ENCODE measurements around the gene ZDHHC15. TPM values are rescaled to one million over a fixed set of nuclear protein-coding genes. Genes with fewer than 3 reads are reported as not detected.
"Not testable (repeated sequence)": the region's sequence is repeated elsewhere in the genome, so short reads cannot be mapped to it uniquely, and the experiment has no call there.

The ZDHHC15 gene
- total and polyA plus RNA-seq, 10 of the 15 experiments (the other 5 are each of a cell fraction or from before 2014, with no cell fraction given): 0.02 to 0.17 (median 0.10) TPM; not detected in 1

DNA sequence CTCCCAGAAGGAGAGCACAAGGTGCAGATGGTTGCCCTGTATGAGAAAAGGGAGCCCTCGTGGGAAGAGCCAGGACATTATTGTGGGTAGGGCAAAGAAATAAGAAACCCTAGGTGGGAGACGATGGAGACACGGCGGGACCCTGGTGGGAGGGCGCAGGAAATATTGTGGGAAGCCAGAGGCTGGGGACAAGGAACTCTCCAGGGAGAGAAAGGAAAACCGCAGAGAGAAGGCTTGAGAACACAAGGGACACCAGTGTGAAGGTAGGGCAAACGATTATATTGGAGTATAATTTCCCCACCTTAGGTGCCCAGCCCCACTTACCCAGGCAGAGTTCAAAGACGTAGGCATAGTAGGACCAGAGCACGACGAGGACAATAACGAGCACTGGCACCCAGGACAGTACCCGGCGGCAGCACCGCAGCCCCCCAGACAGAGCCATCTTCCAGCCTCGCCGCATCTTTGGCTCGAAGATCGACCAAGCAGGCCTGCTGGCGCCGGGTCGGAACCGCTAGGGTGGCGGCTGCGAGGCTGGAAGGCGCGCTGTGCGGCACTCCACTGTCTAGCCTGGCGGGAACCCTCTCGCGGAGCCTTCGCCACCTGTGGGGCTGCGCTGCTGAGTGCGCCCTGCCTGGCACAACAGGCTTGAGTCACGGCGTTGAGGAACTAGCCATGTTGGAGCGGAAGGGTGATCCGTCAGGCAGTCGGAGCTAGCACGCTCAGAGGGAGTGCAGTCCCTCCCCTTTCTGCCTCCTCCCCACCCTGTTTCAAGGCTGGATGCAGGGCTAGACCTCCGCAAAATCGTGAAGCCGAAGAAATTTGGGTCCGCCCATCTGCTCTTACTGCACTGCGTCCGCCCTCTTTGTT lies at the start of gene ZDHHC15 (continued):
- TF ChIP-seq, protein P1, sequence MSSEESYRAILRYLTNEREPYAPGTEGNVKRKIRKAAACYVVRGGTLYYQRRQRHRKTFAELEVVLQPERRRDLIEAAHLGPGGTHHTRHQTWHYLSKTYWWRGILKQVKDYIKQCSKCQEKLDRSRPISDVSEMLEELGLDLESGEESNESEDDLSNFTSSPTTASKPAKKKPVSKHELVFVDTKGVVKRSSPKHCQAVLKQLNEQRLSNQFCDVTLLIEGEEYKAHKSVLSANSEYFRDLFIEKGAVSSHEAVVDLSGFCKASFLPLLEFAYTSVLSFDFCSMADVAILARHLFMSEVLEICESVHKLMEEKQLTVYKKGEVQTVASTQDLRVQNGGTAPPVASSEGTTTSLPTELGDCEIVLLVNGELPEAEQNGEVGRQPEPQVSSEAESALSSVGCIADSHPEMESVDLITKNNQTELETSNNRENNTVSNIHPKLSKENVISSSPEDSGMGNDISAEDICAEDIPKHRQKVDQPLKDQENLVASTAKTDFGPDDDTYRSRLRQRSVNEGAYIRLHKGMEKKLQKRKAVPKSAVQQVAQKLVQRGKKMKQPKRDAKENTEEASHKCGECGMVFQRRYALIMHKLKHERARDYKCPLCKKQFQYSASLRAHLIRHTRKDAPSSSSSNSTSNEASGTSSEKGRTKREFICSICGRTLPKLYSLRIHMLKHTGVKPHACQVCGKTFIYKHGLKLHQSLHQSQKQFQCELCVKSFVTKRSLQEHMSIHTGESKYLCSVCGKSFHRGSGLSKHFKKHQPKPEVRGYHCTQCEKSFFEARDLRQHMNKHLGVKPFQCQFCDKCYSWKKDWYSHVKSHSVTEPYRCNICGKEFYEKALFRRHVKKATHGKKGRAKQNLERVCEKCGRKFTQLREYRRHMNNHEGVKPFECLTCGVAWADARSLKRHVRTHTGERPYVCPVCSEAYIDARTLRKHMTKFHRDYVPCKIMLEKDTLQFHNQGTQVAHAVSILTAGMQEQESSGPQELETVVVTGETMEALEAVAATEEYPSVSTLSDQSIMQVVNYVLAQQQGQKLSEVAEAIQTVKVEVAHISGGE (CRISPR knock-in tag; IDR thresholded peaks at IDR 0.05): no peak
- TF ChIP-seq CHD4 (IDR thresholded peaks at IDR 0.05): no peak
- no peak for TF ChIP-seq BCL11A (IDR thresholded peaks at IDR 0.05; ENCODE audit: low read depth, low read length)
- no peak for TF ChIP-seq EP300 (IDR thresholded peaks at IDR 0.05; ENCODE audit: borderline replicate concordance in 1 of 2, control insufficient read depth in 1 of 2, low read depth in 2 of 2, low read length in 2 of 2)
- TF ChIP-seq, protein P2, sequence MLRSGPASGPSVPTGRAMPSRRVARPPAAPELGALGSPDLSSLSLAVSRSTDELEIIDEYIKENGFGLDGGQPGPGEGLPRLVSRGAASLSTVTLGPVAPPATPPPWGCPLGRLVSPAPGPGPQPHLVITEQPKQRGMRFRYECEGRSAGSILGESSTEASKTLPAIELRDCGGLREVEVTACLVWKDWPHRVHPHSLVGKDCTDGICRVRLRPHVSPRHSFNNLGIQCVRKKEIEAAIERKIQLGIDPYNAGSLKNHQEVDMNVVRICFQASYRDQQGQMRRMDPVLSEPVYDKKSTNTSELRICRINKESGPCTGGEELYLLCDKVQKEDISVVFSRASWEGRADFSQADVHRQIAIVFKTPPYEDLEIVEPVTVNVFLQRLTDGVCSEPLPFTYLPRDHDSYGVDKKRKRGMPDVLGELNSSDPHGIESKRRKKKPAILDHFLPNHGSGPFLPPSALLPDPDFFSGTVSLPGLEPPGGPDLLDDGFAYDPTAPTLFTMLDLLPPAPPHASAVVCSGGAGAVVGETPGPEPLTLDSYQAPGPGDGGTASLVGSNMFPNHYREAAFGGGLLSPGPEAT (IDR thresholded peaks at IDR 0.05; ENCODE audit: low read depth): no peak
- no peak for TF ChIP-seq JUND (IDR thresholded peaks at IDR 0.05; ENCODE audit: low read depth, low read length)
- no peak for TF ChIP-seq SMAD1 (IDR thresholded peaks at IDR 0.05; ENCODE audit: low read depth, partially characterized antibody)
- TF ChIP-seq NBN (IDR thresholded peaks at IDR 0.05): peak; percentile 57; the same call in 1 of the 2 replicates
- TF ChIP-seq, protein P3, sequence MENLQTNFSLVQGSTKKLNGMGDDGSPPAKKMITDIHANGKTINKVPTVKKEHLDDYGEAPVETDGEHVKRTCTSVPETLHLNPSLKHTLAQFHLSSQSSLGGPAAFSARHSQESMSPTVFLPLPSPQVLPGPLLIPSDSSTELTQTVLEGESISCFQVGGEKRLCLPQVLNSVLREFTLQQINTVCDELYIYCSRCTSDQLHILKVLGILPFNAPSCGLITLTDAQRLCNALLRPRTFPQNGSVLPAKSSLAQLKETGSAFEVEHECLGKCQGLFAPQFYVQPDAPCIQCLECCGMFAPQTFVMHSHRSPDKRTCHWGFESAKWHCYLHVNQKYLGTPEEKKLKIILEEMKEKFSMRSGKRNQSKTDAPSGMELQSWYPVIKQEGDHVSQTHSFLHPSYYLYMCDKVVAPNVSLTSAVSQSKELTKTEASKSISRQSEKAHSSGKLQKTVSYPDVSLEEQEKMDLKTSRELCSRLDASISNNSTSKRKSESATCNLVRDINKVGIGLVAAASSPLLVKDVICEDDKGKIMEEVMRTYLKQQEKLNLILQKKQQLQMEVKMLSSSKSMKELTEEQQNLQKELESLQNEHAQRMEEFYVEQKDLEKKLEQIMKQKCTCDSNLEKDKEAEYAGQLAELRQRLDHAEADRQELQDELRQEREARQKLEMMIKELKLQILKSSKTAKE (IDR thresholded peaks at IDR 0.05; ENCODE audit: low read depth, poor library complexity, severe bottlenecking): no peak
- no peak for TF ChIP-seq CBX3 (IDR thresholded peaks at IDR 0.05; ENCODE audit: borderline replicate concordance, low read depth)

DNA sequence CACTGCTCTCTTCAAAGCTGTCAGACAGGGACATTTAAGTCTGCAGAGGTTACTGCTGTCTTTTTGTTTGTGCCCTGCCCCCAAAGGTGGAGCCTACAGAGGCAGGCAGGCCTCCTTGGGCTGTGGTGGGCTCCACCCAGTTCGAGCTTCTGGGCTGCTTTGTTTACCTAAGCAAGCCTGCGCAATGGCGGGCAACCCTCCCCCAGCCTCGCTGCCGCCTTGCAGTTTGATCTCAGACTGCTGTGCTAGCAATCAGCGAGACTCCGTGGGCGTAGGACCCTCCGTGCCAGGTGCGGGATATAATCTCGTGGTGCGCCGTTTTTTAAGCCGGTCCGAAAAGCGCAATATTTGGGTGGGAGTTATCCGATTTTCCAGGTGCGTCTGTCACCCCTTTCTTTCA lies 37.7 kb upstream of the ZDHHC15 start:
- H3K4me1 ChIP-seq (ENCODE audit: control insufficient read depth, insufficient read depth, low read length); H3K36me3 ChIP-seq (ENCODE audit: control insufficient read depth in 2 of 2, insufficient read depth in 2 of 2, low read length in 1 of 2); H4K20me1 ChIP-seq (ENCODE audit: control insufficient read depth, insufficient read depth); intact Hi-C loops (cut with micrococcal nuclease; ENCODE audit: unreplicated experiment); BruUV-seq (replicated peaks); H3K27ac ChIP-seq (ENCODE audit: control insufficient read depth, insufficient read depth); H3K9me3 ChIP-seq (replicated peaks; ENCODE audit: control insufficient read depth, insufficient read depth, low read length); H2AFZ ChIP-seq (ENCODE audit: control insufficient read depth, low read depth, low read length); H3K27me3 ChIP-seq (replicated peaks in 1 of 2; ENCODE audit: control insufficient read depth in 2 of 2, insufficient read depth in 2 of 2, low read length in 1 of 2); ATAC-seq; RAD21 ChIA-PET (ENCODE audit: unreplicated experiment); H3K4me3 ChIP-seq; H3K9ac ChIP-seq (ENCODE audit: control insufficient read depth, insufficient read depth, low read length); POLR2A ChIA-PET; FAIRE-seq; SMC1A ChIA-PET (ENCODE audit: uncharacterized antibody, unreplicated experiment); CTCF ChIA-PET; in situ Hi-C loops (cut with MboI); H3K4me2 ChIP-seq (ENCODE audit: control insufficient read depth, insufficient read depth); DNase-seq (ENCODE audit: low read depth, low spot score); H3K79me2 ChIP-seq (ENCODE audit: control insufficient read depth, insufficient read depth, low read length): not testable (repeated sequence)
- WGBS (ENCODE audit: insufficient coverage, insufficient replicate concordance, low lambda C conversion rate, missing lambda C conversion rate): 72% methylated on average over 16 of the region's 18 CpGs
